AG08395 (cell line): Measurements from ENCODE around the gene GSTT2B.
"Not testable (repeated sequence)": the region's sequence is repeated elsewhere in the genome, so short reads cannot be mapped to it uniquely, and the experiment has no call there.

ENCODE experiments used
- DNase-seq: peaks from one replicate; pipeline ENCODE4 v3.0.0; 2012; ENCODE audit warnings: mixed read lengths, low spot score

Gene GSTT2B, protein sequence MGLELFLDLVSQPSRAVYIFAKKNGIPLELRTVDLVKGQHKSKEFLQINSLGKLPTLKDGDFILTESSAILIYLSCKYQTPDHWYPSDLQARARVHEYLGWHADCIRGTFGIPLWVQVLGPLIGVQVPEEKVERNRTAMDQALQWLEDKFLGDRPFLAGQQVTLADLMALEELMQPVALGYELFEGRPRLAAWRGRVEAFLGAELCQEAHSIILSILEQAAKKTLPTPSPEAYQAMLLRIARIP

DNA sequence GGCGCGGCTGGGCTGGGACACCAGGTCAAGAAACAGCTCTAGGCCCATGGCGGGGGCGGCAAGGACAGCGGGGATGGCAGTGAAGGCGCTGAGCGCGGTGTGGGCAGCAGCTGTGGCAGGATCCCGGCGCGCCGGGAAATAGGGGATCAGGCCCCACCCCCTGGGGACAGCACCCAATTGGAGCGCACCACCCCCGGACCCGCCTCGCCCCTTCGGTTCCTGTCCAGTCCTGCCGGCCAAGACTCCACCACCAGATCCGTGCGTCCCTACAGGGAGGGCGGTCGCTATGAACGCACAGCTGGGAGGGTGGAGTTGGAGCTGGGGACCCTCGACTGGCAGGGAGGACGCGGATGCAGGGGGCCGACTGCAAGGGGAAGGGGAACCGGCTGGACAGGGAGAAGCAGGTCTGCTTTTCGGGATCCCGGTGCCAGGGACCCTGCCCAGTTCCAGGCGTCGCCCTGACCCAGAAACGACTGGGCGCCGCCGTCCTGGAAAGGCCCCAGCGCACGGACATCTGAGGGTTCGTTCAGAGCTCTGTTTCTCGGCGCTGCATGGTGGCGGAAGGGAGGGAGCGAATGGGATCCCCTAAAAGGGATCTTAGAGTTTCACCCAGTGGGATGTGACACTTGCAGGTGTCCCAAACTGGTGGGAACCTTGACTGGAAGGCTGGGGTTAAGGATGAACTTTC, at the start of gene GSTT2B:
Gene GSTT2B (minus strand): TSS at position 112 of the 688 bp plus-strand sequence. CDS start 64 bp downstream, at position 48.
- not testable (repeated sequence) for DNase-seq

- DNase-seq = no peak
These were observed 49.0 kb upstream of the GSTT2B start for GRCh38 chr22:24010018-24010391.

DNA sequence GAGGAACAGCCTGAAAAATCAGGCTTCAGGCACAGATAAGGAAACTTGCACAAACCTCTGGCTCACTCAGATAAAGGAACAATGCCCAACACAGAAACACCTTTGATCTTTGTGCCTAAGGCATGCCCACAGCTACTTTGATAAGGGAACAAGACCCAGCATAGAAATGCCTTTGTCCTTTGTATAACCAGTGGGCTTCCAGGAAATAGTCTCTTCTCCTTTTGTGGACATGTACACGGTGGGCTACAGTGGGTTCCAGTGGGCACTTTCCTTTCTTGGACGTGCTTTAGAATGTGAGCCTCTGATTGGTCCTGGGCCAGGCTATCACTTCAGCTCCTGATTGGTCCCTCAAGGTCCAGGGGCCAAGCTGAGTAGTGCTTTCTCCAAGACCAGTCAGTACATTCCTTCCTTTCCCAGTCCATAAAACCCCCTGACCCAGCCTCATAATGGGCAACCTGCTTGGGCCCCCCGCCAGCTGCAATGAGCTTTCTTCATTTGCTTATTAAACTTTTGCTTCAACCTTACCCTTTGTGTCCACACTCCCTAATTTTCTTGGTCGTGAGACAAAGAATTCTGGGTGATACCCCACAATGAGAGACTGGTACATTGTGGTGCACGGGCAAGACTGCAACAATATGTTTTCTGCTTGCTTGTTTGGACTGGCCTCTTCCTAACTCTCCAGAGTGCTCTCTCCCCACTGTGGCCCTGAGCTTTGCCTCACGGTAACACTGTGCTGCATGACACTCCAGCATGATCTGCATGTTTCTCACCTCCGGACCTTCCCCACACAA, 48.4 kb upstream of the GSTT2B start:
- no peak for DNase-seq

DNA sequence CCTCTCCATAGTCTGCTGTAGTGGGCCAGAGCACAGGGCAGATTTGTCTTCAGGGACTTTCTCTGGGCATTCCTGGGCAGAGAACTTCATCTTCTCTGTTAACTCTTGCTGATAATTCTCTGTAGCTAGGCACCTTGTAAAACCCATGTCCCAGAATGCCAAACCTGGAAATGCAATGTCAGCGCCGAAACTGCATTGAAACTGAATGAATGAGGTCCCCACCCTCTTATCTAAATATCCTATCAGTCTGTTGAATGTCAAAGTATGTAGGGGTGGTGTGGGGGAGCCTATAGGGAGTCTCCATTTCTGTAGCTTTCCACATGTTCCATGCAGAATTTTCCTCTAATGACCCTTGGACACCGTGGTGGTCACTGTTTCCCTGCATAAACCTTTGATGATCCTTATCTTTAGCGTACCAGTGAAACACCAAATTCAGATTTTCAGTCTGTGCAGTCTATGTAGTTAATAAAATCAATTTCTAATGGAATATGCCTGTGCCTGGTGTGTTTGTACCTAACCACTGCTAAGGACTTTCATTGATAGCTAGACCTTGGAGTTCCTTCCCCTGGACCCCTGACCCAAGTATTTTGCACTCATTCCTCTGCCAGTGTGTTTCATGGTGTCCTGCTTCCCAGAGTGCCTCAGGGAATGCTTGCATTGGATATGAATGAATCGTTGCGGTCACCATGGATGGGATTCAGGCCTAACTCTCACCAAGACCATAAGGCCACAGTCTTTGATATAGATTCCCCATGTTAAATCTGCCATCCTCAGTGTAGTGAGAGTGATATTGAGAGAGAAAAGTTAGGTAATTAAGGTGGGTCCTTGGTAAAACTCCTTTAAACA, 47.6 kb upstream of the GSTT2B start:
- no peak for DNase-seq

DNA sequence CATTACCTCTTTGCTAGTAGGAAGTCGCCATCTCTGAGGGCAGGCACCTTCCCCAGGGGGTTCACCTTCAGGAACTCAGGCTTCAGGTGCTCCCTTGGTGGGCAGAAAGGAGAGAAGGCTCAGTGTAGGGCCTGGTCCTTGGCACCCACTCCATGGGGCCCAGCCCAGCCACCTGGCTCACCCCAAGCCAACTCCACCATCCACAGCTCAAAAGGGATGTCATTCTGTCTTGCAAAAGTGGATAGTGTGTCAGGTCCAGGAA, 47.0 kb upstream of the GSTT2B start:
- no peak for DNase-seq

GRCh38 chr22:24007253-24008021, 46.4 kb upstream of the GSTT2B start:
- no peak for DNase-seq

DNA sequence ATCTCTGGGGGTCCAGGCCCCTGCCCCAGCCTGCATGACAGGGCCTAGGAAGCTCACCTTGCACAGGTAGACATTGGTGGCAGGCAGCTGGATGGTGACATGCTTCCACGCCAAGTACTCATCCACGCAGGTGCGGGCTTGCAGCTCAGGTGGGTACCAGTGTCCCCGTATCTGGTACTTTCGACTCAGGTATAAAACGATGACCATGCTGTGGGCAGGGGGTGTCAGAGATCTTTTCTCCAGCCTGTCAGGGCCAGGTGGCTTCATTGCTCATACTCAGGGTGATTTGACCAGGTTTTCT, 45.9 kb upstream of the GSTT2B start:
- no peak for DNase-seq

DNA sequence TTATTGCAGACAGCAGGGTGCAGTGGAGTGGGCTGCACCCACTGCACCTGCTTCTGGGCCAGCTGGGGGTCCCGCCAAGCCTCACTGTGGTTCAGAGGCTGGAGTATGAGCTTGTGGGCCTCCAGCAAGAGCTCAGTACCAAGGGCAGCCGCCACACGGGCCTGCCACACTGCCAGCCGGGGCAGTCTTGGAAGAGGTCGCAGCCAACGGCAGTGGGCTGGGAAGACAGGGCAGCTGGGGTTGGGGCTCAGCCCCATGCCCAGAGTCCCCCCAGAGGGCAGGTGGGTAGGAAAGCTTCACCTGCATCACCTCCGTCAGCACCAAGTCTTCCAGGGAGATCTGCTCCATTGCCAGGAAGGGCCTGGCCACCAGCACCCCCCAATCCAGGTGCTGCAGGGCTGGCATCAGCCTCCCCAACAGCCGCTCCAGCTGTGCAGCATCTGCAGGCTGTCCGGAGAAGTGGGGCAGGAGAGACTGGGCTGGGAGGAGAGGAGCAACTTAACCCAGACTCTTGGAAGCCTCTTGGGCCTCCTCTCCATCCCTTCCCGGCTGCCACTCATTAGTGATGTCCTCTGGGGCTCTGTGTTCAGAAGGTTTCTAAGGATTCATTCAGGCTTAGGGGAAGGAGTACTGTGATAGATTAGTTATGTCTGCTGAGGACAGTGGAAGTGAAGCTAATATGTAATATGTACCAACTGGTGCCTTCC, 45.4 kb upstream of the GSTT2B start:
- DNase-seq = no peak

DNA sequence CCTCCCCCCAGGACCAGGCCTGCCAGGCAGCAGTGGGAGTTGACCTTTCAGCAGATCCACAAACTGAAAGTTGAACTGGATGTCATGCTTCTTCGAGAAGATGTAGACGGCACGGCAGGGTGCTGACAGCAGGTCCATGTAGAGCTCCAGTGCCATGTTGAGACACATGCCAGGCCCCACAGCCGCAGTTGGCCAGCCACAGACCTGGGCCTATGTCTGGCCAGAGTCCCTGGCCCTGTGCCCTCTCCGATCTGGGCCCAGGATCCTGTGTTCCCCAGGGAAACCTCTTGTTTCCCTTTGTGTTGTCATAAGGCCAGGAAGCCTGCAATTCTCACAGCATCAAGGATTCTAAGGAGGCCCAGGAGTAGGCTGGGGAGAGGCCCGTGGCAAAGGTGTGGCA, 44.2 kb upstream of the GSTT2B start, which contains the start of gene GSTT4:
Gene GSTT4 (minus strand): TSS at position 253 of the 400 bp plus-strand sequence. CDS start 97 bp downstream, at position 156.
- no peak for DNase-seq

DNA sequence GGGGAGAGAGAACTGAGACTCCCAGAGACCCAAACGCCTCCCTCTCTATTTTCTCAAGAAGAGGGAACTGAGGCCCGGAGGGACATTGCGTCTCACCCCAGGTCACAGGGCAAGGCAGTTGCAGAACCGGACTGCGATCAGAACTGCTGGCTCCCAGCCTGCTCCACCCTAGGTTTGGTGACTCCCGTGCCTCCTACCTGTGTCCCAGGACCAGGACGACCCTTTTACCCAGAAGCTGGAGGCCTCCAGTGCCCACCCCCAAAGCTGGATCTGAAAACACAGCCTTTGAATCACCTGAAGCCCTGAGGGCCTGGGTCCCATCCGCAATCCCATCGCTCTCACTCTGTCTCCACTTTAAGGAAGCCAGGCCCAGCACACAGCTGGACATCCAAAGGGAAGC, 42.9 kb upstream of the GSTT2B start:
- DNase-seq = no peak

GRCh38 chr22:24002851-24003250, 41.9 kb upstream of the GSTT2B start:
- DNase-seq = no peak

DNA sequence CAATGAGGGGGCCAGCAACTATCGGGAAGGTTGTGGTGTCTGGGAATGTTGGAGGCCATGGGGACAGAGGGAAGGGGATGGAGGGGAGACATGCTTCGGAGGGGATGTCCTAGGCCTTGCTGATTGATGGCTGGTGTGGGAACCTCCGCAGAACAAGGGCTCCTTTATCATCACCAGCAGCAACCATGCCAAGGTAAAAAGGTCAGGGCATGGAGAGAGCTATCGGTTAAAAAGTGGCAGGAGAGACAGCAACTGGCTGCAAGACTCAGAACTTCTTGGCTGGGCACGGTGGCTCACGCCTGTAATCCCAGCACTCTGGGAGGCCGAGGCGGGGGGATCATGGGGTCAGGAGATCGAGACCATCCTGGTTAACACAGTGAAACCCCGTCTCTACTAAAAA, 41.3 kb upstream of the GSTT2B start:
- DNase-seq = no peak

DNA sequence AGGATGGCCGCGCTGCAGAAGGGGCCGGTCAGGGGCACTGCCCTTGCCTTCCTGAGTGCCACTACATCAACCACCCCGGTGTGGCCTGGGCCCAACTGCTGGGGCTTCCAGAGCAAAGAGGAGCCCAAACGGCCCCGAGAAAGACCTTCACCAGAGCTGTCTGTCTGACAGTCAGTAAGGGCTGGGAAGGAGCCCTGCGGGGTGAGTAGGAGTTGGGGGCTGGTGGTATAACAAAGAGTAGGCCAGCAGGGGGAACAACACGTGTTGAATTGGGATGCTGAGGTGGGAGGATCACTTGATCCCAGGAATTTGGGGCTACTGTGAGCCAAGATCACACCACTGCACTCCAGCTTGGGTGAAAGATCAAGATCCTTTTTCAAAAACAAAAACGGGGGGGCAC, 40.3 kb upstream of the GSTT2B start:
- no peak for DNase-seq

- not testable (repeated sequence) for DNase-seq
These were observed 38.8 kb upstream of the GSTT2B start for GRCh38 chr22:23999779-24000178.

GRCh38 chr22:23997092-23997491, 36.1 kb upstream of the GSTT2B start:
- DNase-seq = no peak

DNA sequence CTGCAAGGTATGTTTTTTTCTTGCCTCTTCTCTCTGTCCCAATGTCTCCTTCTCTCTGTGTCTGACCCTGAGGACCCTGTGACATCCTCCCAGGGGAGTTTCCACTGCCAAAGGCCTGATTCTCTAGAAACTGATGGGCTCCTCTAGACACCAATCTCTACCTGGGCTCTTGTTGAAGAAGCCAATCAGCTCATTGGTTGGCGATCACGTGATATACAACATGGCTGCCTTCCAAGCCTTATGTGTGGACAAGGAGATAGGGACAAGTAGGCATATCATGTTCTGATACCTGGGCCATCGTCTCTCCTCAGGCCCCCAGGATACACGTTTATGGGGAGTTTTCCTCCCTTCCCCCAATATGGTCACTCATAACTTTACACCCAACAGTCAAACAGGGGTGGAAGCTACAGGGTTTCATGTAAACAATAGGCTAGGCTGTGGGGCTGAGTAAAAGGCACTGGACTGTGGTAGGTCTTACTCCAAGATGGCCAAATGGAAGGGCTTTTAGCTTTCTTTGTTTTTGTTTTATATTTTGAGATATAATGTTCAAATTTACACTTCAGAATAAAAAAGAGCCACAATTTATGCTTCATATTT, 32.7 kb upstream of the GSTT2B start:
- DNase-seq = not testable (repeated sequence)

DNA sequence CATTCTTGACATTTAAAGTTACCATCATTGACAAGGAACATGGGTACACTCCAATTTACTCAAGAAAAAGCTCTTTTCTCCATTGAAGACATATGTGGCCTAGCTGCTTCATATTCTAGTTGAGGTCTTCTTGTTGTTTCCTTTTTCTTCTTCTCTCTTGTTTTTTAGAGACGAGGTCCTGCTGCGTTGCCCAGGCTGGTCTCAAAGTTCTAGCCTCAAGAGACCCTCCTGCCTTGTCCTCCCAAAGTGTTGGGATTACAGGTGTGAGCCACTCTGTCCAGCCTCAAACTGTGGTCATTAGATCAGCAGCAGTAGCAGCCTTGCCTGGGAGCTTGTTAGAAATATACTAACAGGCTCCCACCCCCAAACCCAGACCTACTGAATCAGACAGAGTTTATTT, 32.1 kb upstream of the GSTT2B start:
- DNase-seq = not testable (repeated sequence)

GRCh38 chr22:23989583-23990244, 28.7 kb upstream of the GSTT2B start:
- DNase-seq = not testable (repeated sequence)

DNA sequence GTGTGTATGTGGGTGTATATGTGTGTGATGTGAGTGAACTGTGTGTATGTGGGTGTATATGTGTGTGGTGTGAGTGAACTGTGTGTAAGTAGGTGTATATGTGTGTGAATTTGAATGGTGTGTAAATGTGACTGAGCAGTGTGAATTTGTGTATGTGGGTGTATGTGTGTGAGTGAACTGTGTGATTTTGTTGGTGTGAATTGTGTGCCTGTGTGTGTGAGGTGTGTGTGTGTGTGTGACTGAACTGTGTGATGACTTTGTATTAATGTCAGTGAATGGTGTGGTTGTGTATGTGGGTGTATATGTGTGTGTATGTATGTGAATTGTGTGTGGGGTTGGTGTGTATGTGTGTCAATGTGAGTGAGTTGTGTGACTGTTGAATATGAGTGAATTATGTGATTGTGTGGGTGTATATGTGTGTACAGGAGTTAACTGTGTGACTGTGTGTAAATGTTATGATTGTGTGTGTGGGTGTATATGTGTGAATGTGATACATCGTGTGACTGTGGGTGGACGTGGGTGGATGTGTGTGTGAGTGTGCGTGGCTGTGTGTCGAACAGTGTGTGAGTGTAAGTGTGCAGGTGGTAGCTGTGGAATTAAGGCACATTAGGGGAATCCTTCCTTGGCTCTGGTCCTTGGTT, 25.7 kb upstream of the GSTT2B start:
- DNase-seq = not testable (repeated sequence)

DNA sequence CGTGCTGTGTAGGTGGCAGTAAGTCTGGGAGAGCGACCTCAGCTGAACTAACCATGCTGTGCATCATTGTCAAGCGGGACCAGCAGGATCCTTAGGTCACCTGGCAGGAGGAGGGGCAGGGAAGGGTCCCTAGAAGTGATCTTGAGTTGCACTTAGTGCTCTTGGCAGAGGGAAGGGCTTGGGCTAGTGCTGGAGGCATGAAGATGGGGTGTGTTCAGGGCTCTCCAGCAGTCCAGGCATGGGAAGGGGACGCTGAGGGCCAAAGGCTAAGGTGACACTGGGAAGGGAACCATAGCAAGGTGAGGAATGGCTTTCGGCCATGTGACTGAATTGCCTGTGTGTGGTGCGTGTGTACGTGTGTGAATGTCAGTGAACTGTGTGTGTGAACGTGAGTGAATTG, 25.1 kb upstream of the GSTT2B start:
- DNase-seq = not testable (repeated sequence)
